Naive thymus-derived CD4-positive, alpha-beta T cell (primary cell): ENCODE results near the gene NT5E. TPM values are rescaled to one million over a fixed set of nuclear protein-coding genes. Genes with fewer than 3 reads are reported as not detected.

Experiments
- ATAC-seq: fragments of 150-1000 bp; cut with Tn5 transposase; 2 replicates; pipeline ENCODE4 v1.10.0; 2021; ENCODE audit warnings: mild to moderate bottlenecking, moderate library complexity
- CTCF ChIA-PET: fragments of 350-600 bp; sonication (Branson Sonifier 250); formaldehyde crosslinking; loops from one replicate; lab custom pipeline; 2021; ENCODE audit warnings: antibody characterized with exemption; lab: Charles Lee
- POLR2A ChIA-PET: fragments of 350-600 bp; sonication (Branson Sonifier 250); formaldehyde crosslinking; loops from one replicate; lab custom pipeline; 2021; ENCODE audit warnings: antibody characterized with exemption, inconsistent platforms; lab: Charles Lee
- DNase-seq, 9 donors: peaks; one replicate each; pipeline versions ENCODE4 v3.0.0 to v3.0.0-alpha.2; 2020 to 2022; ENCODE audit warnings: mixed read lengths in 1 of 9
- H3K27ac ChIP-seq: one replicate; pipeline ENCODE4 v1.7.0; 2013; ENCODE audit warnings: mild to moderate bottlenecking, low read depth, low read length, moderate library complexity
- H3K27me3 ChIP-seq, 2 donors: one replicate each; pipeline ENCODE4 v1.7.0; 2013; ENCODE audit warnings: low read length in 2 of 2, mild to moderate bottlenecking in 2 of 2, moderate library complexity in 2 of 2; ENCODE audit not compliant: control insufficient read depth in 2 of 2, insufficient read depth in 2 of 2
- H3K36me3 ChIP-seq, 3 experiments: 1 replicate in 2 of 3; 2 replicates in 1 of 3; pipeline ENCODE4 v1.7.0; 2013; ENCODE audit warnings: low read length in 3 of 3, mild to moderate bottlenecking in 3 of 3, moderate library complexity in 1 of 3; ENCODE audit not compliant: insufficient read depth in 3 of 3, control insufficient read depth in 2 of 3
- H3K4me1 ChIP-seq, 2 donors: one replicate each; pipeline ENCODE4 v1.7.0; 2013; ENCODE audit warnings: low read length in 2 of 2, mild to moderate bottlenecking in 2 of 2, moderate library complexity in 1 of 2; ENCODE audit not compliant: control insufficient read depth in 2 of 2, insufficient read depth in 2 of 2
- H3K4me3 ChIP-seq: 2 replicates; pipeline ENCODE4 v1.7.0; 2013; ENCODE audit warnings: mild to moderate bottlenecking, low read length
- H3K9me3 ChIP-seq, 3 experiments: 1 replicate in 2 of 3; 2 replicates in 1 of 3; pipeline ENCODE4 v1.7.0; 2013; ENCODE audit warnings: low read length in 3 of 3; ENCODE audit not compliant: control insufficient read depth in 2 of 3
- H3K27ac Mint-ChIP-seq, 9 donors: one replicate each; pipeline ENCODE4 v1.8.0; 2020 to 2022; ENCODE audit warnings: mixed read lengths in 9 of 9, mild to moderate bottlenecking in 8 of 9, moderate library complexity in 5 of 9, inconsistent platforms in 2 of 9
- H3K27me3 Mint-ChIP-seq, 5 donors: one replicate each; pipeline ENCODE4 v1.8.0; 2021 to 2022; ENCODE audit warnings: mixed read lengths in 5 of 5, mild to moderate bottlenecking in 1 of 5
- H3K36me3 Mint-ChIP-seq, 5 donors: one replicate each; pipeline ENCODE4 v1.8.0; 2020 to 2022; ENCODE audit warnings: mixed read lengths in 5 of 5, mild to moderate bottlenecking in 3 of 5, inconsistent platforms in 1 of 5
- H3K4me1 Mint-ChIP-seq, 7 donors: one replicate each; pipeline ENCODE4 v1.8.0; 2020 to 2022; ENCODE audit warnings: mixed read lengths in 7 of 7, mild to moderate bottlenecking in 3 of 7, inconsistent platforms in 1 of 7
- H3K4me3 Mint-ChIP-seq, 10 donors: one replicate each; pipeline ENCODE4 v1.8.0; 2020 to 2022; ENCODE audit warnings: mild to moderate bottlenecking in 10 of 10, mixed read lengths in 10 of 10, moderate library complexity in 6 of 10, inconsistent platforms in 2 of 10
- H3K9me3 Mint-ChIP-seq, 11 donors: one replicate each; pipeline ENCODE4 v1.8.0; 2020 to 2022; ENCODE audit warnings: mixed read lengths in 11 of 11, mild to moderate bottlenecking in 4 of 11, inconsistent platforms in 1 of 11, moderate library complexity in 1 of 11
- intact Hi-C, 2 donors: fragments of 100-400 bp; cut with micrococcal nuclease; formaldehyde crosslinking; loops; one replicate each; pipeline ENCODE4 v1.15.1; 2023
- polyA plus RNA-seq, 2 donors: library from polyadenylated mRNA; unstranded; fragments of 300-500 nt; fragmentation: Illumina TruSeq; gene quantifications; one replicate each; pipeline ENCODE4 v1.2.3, GENCODE V29; 2021
- total RNA-seq, 6 experiments: library from RNA in 5 of 6; stranded (reverse) in 5 of 6; gene quantifications; 1 replicate in 5 of 6; 2 replicates in 1 of 6; pipeline ENCODE4 v1.2.3 and lab custom pipeline; 2021 to 2026

The NT5E gene
- total and polyA plus RNA-seq, 7 experiments from 2014 or later = 1.5 to 29.3 (median 3.7) TPM

- H3K4me1 ChIP-seq = peaks cover 9 to 25% of the 10 kb centered on the region in 2 donors
Observed at GRCh38 chr6:85460154-85460920, 10.5 kb downstream of the NT5E start.

GRCh38 chr6:85460921-85461797 is 11.3 kb downstream of the NT5E start:
- CTCF ChIA-PET = no interaction called here
- Histone ChIP-seq H3K36me3 (no peaks in the 10 kb centered on the region), H3K27me3 (no peaks in the 10 kb centered on the region), H3K4me1 (peaks cover 9 to 25% of the 10 kb centered on the region in 2 donors), H3K27ac (no peak overlapping the region), H3K9me3 (no peaks in the 10 kb centered on the region), H3K4me3 (no peak overlapping the region)
- peak overlapping the region in 8 of 9 donors; percentile 38 to 92 (median 71) for H3K27ac Mint-ChIP-seq
- ATAC-seq (peak; percentile 54), DNase-seq (peak in 6 of 9 donors; percentile 17 to 53 (median 46))
- H3K4me1 Mint-ChIP-seq = peaks cover 23 to 95% (median 63%) of the 10 kb centered on the region in 7 donors
- peak overlapping the region in 7 of 10 donors; percentile 32 to 72 (median 68) for H3K4me3 Mint-ChIP-seq
- no peaks in the 10 kb centered on the region for H3K9me3 Mint-ChIP-seq
- POLR2A ChIA-PET = interaction anchor here (2.3 kb wide), 1 partner anchor 11 kb away, joined by 8 read pairs; the partner anchor contains the start of gene NT5E
- peaks cover 0 to 30% (median 28%) of the 10 kb centered on the region in 5 donors for H3K27me3 Mint-ChIP-seq
- peaks cover 0 to 19% (median 0%) of the 10 kb centered on the region in 5 donors for H3K36me3 Mint-ChIP-seq
- intact Hi-C loops = loop anchor here (1.0 to 10.0 kb wide), 6 partner anchors 11 to 1694 kb away; partner anchors contain the start of genes NT5E (in 2 of the 2), SNX14 (in 1 of the 2) and ZNF292 (in 1 of the 2)

More at GRCh38 chr6:85460154-85460920, 10.5 kb downstream of the NT5E start:
- no peaks in the 10 kb centered on the region for H3K9me3 ChIP-seq
- Mint-ChIP-seq H3K9me3 (no peaks in the 10 kb centered on the region), H3K27ac (peak overlapping the region in 8 of 9 donors; percentile 44 to 92 (median 71)), H3K27me3 (peaks cover 0 to 36% (median 30%) of the 10 kb centered on the region in 5 donors), H3K36me3 (peaks cover 0 to 18% (median 0%) of the 10 kb centered on the region in 5 donors), H3K4me1 (peaks cover 18 to 94% (median 57%) of the 10 kb centered on the region in 7 donors), H3K4me3 (peak overlapping the region in 3 of 10 donors; percentile 48 to 72 (median 68))
- no peak overlapping the region for H3K4me3 ChIP-seq
- ChIA-PET POLR2A (interaction anchor here (0.6 to 1.0 kb wide), 2 partner anchors 8 to 10 kb away, joined by 3 to 4 read pairs; partner anchors contain the start of gene NT5E), CTCF (no interaction called here)
- DNase-seq (no peak), ATAC-seq (no peak)
- intact Hi-C loops = loop anchor here in 1 of 2 donors (2.0 to 10.0 kb wide), 4 partner anchors 56 to 1694 kb away; partner anchors contain the start of genes SNX14 and ZNF292
- H3K36me3 ChIP-seq = no peaks in the 10 kb centered on the region
- H3K27ac ChIP-seq = no peak overlapping the region
- no peaks in the 10 kb centered on the region for H3K27me3 ChIP-seq

- no peak overlapping the region for H3K27ac ChIP-seq
- H3K4me1 ChIP-seq = peaks cover 9 to 25% of the 10 kb centered on the region in 2 donors
- H3K9me3 ChIP-seq = no peaks in the 10 kb centered on the region
- Mint-ChIP-seq H3K36me3 (peaks cover 0 to 16% (median 0%) of the 10 kb centered on the region in 5 donors), H3K27ac (peak overlapping the region; percentile 38 to 92 (median 73)), H3K4me1 (peaks cover 23 to 90% (median 59%) of the 10 kb centered on the region in 7 donors), H3K27me3 (peaks cover 0 to 26% (median 22%) of the 10 kb centered on the region in 5 donors), H3K4me3 (peak overlapping the region in 8 of 10 donors; percentile 0 to 72 (median 61)), H3K9me3 (no peaks in the 10 kb centered on the region)
- no peaks in the 10 kb centered on the region for H3K27me3 ChIP-seq
- intact Hi-C loops = loop anchor here (1.0 to 10.0 kb wide), 6 partner anchors 11 to 1693 kb away; partner anchors contain the start of genes NT5E (in 2 of the 2), SNX14 (in 1 of the 2) and ZNF292 (in 1 of the 2)
- ATAC-seq = no peak
- H3K36me3 ChIP-seq = no peaks in the 10 kb centered on the region
- no peak for DNase-seq
- CTCF ChIA-PET = interaction anchor here (0.8 kb wide), 1 partner anchor 21 kb away, joined by 3 read pairs; no protein-coding TSS in a partner anchor
- POLR2A ChIA-PET = interaction anchor here (2.3 kb wide), 1 partner anchor 12 kb away, joined by 8 read pairs; the partner anchor contains the start of gene NT5E
- H3K4me3 ChIP-seq = no peak overlapping the region
Observed at GRCh38 chr6:85461798-85462170, 11.9 kb downstream of the NT5E start.

- DNase-seq (no peak), ATAC-seq (no peak)
- Mint-ChIP-seq H3K36me3 (peaks cover 0 to 17% (median 0%) of the 10 kb centered on the region in 5 donors), H3K4me3 (peak overlapping the region in 1 of 10 donors; percentile 54), H3K4me1 (peaks cover 23 to 83% (median 55%) of the 10 kb centered on the region in 7 donors), H3K27ac (peak overlapping the region in 3 of 9 donors; percentile 63 to 92 (median 88)), H3K27me3 (peaks cover 0 to 26% (median 14%) of the 10 kb centered on the region in 5 donors), H3K9me3 (no peaks in the 10 kb centered on the region)
- no peak overlapping the region for H3K4me3 ChIP-seq
- CTCF ChIA-PET = interaction anchor here (0.8 kb wide), 1 partner anchor 20 kb away, joined by 3 read pairs; no protein-coding TSS in a partner anchor
- H3K27me3 ChIP-seq = no peaks in the 10 kb centered on the region
- peaks cover 9 to 25% of the 10 kb centered on the region in 2 donors for H3K4me1 ChIP-seq
- intact Hi-C loops = loop anchor here in 1 of 2 donors (5.0 to 10.0 kb wide), 3 partner anchors 105 to 1692 kb away; partner anchors contain the start of genes SNX14 and ZNF292
- H3K36me3 ChIP-seq = no peaks in the 10 kb centered on the region
- H3K27ac ChIP-seq = no peak overlapping the region
- no peaks in the 10 kb centered on the region for H3K9me3 ChIP-seq
- POLR2A ChIA-PET = interaction anchor here (0.6 to 2.3 kb wide), 2 partner anchors 13 to 130 kb away, joined by 3 to 8 read pairs; partner anchors contain the start of gene NT5E
Observed at GRCh38 chr6:85462673-85463072, 12.8 kb downstream of the NT5E start.

- POLR2A ChIA-PET = interaction anchor here (0.6 kb wide), 1 partner anchor 129 kb away, joined by 3 read pairs; no protein-coding TSS in a partner anchor
- H3K27ac Mint-ChIP-seq = peak overlapping the region in 4 of 9 donors; percentile 0 to 68 (median 38)
- peak overlapping the region in 2 of 10 donors; percentile 40 to 49 for H3K4me3 Mint-ChIP-seq
Observed at GRCh38 chr6:85463621-85464259, 13.9 kb downstream of the NT5E start.

More at GRCh38 chr6:85463621-85464259, 13.9 kb downstream of the NT5E start:
- Mint-ChIP-seq H3K27me3 (peaks cover 0 to 21% (median 10%) of the 10 kb centered on the region in 5 donors), H3K36me3 (peaks cover 0 to 16% (median 0%) of the 10 kb centered on the region in 5 donors), H3K4me1 (peaks cover 20 to 74% (median 46%) of the 10 kb centered on the region in 7 donors), H3K9me3 (no peaks in the 10 kb centered on the region)
- CTCF ChIA-PET = no interaction called here
- Histone ChIP-seq H3K4me3 (no peak overlapping the region), H3K27me3 (no peaks in the 10 kb centered on the region), H3K27ac (no peak overlapping the region), H3K36me3 (no peaks in the 10 kb centered on the region), H3K9me3 (no peaks in the 10 kb centered on the region), H3K4me1 (peaks cover 9 to 25% of the 10 kb centered on the region in 2 donors)
- DNase-seq = no peak
- no peak for ATAC-seq
- intact Hi-C loops = loop anchor here in 1 of 2 donors (2.0 to 10.0 kb wide), 4 partner anchors 106 to 1691 kb away; partner anchors contain the start of genes SNX14 and ZNF292
